Endodermal cell (in vitro differentiated cells): ENCODE measurements around the gene CNTNAP1. TPM values are rescaled to one million over a fixed set of nuclear protein-coding genes. Genes with fewer than 3 reads are reported as not detected.

Source experiments
- DNase-seq: peaks from one replicate; pipeline ENCODE4 v3.0.0-alpha.2; 2017
- H3K27ac ChIP-seq: 2 replicates; pipeline ENCODE4 v1.5.1; 2013; ENCODE audit warnings: mild to moderate bottlenecking, low read depth, low read length, moderate library complexity
- H3K27me3 ChIP-seq: 2 replicates; pipeline ENCODE4 v1.6.1; 2013; ENCODE audit warnings: mild to moderate bottlenecking, low read length, moderate library complexity; ENCODE audit not compliant: insufficient read depth, control insufficient read depth, poor library complexity, severe bottlenecking
- H3K36me3 ChIP-seq: 2 replicates; pipeline ENCODE4 v1.7.0; 2013; ENCODE audit warnings: mild to moderate bottlenecking, low read length, moderate library complexity; ENCODE audit not compliant: control insufficient read depth, insufficient read depth
- H3K4me1 ChIP-seq: one replicate; pipeline ENCODE4 v1.7.0; 2013; ENCODE audit warnings: low read length; ENCODE audit not compliant: control insufficient read depth, insufficient read depth
- H3K4me3 ChIP-seq: 2 replicates; pipeline ENCODE4 v1.5.1; 2013; ENCODE audit warnings: mild to moderate bottlenecking, low read length, moderate library complexity
- H3K9ac ChIP-seq: 2 replicates; pipeline ENCODE4 v1.6.1; 2013; ENCODE audit warnings: mild to moderate bottlenecking, low read length, moderate library complexity; ENCODE audit not compliant: poor library complexity, severe bottlenecking; ENCODE audit errors: extremely low read depth
- H3K9me3 ChIP-seq: 2 replicates; pipeline ENCODE4 v1.6.1; 2013; ENCODE audit warnings: mild to moderate bottlenecking, low read length, moderate library complexity; ENCODE audit not compliant: control insufficient read depth
- H3K27ac Mint-ChIP-seq: 2 replicates; pipeline ENCODE4 v1.8.0; 2020; ENCODE audit warnings: mixed read lengths
- H3K27me3 Mint-ChIP-seq: 2 replicates; pipeline ENCODE4 v1.8.0; 2021; ENCODE audit warnings: mild to moderate bottlenecking, mixed read lengths; ENCODE audit not compliant: insufficient read depth
- H3K36me3 Mint-ChIP-seq: 2 replicates; pipeline ENCODE4 v1.8.0; 2020; ENCODE audit warnings: low read depth, mixed read lengths
- H3K4me1 Mint-ChIP-seq: 2 replicates; pipeline ENCODE4 v1.8.0; 2020; ENCODE audit warnings: mixed read lengths
- H3K4me3 Mint-ChIP-seq: 2 replicates; pipeline ENCODE4 v1.8.0; 2020; ENCODE audit warnings: mild to moderate bottlenecking, moderate library complexity, mixed read lengths
- H3K9me3 Mint-ChIP-seq: 2 replicates; pipeline ENCODE4 v1.8.0; 2020; ENCODE audit warnings: mild to moderate bottlenecking, mixed read lengths
- CTCF ChIP-seq: fragments of 200-600 bp; sonication (generic); conservative IDR thresholded peaks from 2 replicates; pipeline ENCODE4 v1.5.0; 2021; ENCODE audit warnings: antibody characterized with exemption, mild to moderate bottlenecking
- WGBS, 2 experiments: methylation state at CpG; one replicate each; pipeline versions ENCODE4 v1.1.5 to v1.1.7; 2013; ENCODE audit warnings: missing lambda C conversion rate in 2 of 2, mixed read lengths in 1 of 2; ENCODE audit not compliant: insufficient coverage in 1 of 2, insufficient read length in 1 of 2; 5-methylcytosine and 5-hydroxymethylcytosine counted together
- total RNA-seq, 2 donors: library from RNA; stranded (reverse); fragmentation: NEBNext Ultra II Directional in 1 of 2; extraction: Animal tissue kit (Norgen Biotek cat#: 25700) in 1 of 2; gene quantifications; 2 replicates in 1 of 2; 3 replicates in 1 of 2; pipeline ENCODE4 v1.2.1, GENCODE V29; 2021

The CNTNAP1 gene
- total RNA-seq, 2 donors from 2014 or later: 9.9 to 18.9 TPM

GRCh38 chr17:42743595-42744282, 61.4 kb downstream of the CNTNAP1 start:
- Mint-ChIP-seq H3K9me3 (peaks cover 4% of the 10 kb centered on the region), H3K4me3 (peak overlapping the region; percentile 78), H3K27ac (peak overlapping the region; percentile 95), H3K4me1 (peaks cover 9% of the 10 kb centered on the region), H3K36me3 (no peaks in the 10 kb centered on the region), H3K27me3 (peaks cover 29% of the 10 kb centered on the region)
- peaks cover 3% of the 10 kb centered on the region for H3K4me1 ChIP-seq
- H3K4me3 ChIP-seq: peak overlapping the region; percentile 86
- H3K9me3 ChIP-seq: no peaks in the 10 kb centered on the region
- no peak for DNase-seq
- H3K27ac ChIP-seq: no peak overlapping the region
- H3K9ac ChIP-seq: peak overlapping the region; percentile 59
- peak; percentile 46 for TF ChIP-seq CTCF
- H3K36me3 ChIP-seq: no peaks in the 10 kb centered on the region
- H3K27me3 ChIP-seq: peaks cover 48% of the 10 kb centered on the region
- WGBS, 2 experiments: 55 to 62% methylated on average over 8 to 10 of the region's 10 CpGs

GRCh38 chr17:42744283-42744805, 62.0 kb downstream of the CNTNAP1 start:
- H3K36me3 ChIP-seq: no peaks in the 10 kb centered on the region
- H3K27me3 Mint-ChIP-seq: peaks cover 29% of the 10 kb centered on the region
- H3K4me3 ChIP-seq: peak overlapping the region; percentile 86
- peak overlapping the region; percentile 59 for H3K9ac ChIP-seq
- WGBS, 2 experiments: 2 to 6% methylated on average over 3 to 27 of the region's 32 CpGs
- H3K4me1 Mint-ChIP-seq: peaks cover 13% of the 10 kb centered on the region
- peaks cover 7% of the 10 kb centered on the region for H3K4me1 ChIP-seq
- H3K36me3 Mint-ChIP-seq: no peaks in the 10 kb centered on the region
- H3K27me3 ChIP-seq: peaks cover 48% of the 10 kb centered on the region
- no peak for DNase-seq
- H3K9me3 Mint-ChIP-seq: peaks cover 4% of the 10 kb centered on the region
- peak overlapping the region; percentile 78 for H3K4me3 Mint-ChIP-seq
- peak overlapping the region; percentile 75 for H3K27ac ChIP-seq
- peak; percentile 34 for TF ChIP-seq CTCF
- peak overlapping the region; percentile 95 for H3K27ac Mint-ChIP-seq
- no peaks in the 10 kb centered on the region for H3K9me3 ChIP-seq

GRCh38 chr17:42744806-42745617, 62.7 kb downstream of the CNTNAP1 start, which contains the start of gene EZH1:
TSS of gene EZH1 (minus strand) at chr17:42745040. CDS start at chr17:42728941, 16,099 bp downstream.
- H3K9ac ChIP-seq: peak within 1 kb of the TSS; percentile 59
- no peak for TF ChIP-seq CTCF
- peak within 1 kb of the TSS; percentile 75 for H3K27ac ChIP-seq
- peaks cover 48% of the 10 kb centered on the region for H3K27me3 ChIP-seq
- H3K36me3 ChIP-seq: no peaks in the 10 kb centered on the region
- H3K27me3 Mint-ChIP-seq: peaks cover 29% of the 10 kb centered on the region
- H3K36me3 Mint-ChIP-seq: no peaks in the 10 kb centered on the region
- peak within 1 kb of the TSS; percentile 78 for H3K4me3 Mint-ChIP-seq
- no peaks in the 10 kb centered on the region for H3K9me3 ChIP-seq
- DNase-seq: peak; percentile 99
- peaks cover 16% of the 10 kb centered on the region for H3K4me1 Mint-ChIP-seq
- H3K9me3 Mint-ChIP-seq: peaks cover 4% of the 10 kb centered on the region
- H3K4me1 ChIP-seq: peaks cover 11% of the 10 kb centered on the region
- H3K27ac Mint-ChIP-seq: peak within 1 kb of the TSS; percentile 95
- H3K4me3 ChIP-seq: peak within 1 kb of the TSS; percentile 86
- WGBS, 2 experiments: 9 to 25% methylated on average over 10 to 50 of the region's 50 CpGs
